Pancreas (tissue), 10 donors: ENCODE results near the gene TUT4. TPM values are rescaled to one million over a fixed set of nuclear protein-coding genes. Genes with fewer than 3 reads are reported as not detected.

Experiments used
- ATAC-seq, 4 donors: fragments of 200-7000 bp; cut with Tn5 transposase; one replicate each; pipeline versions ENCODE4 v1.8.0 to v1.9.1; 2020; ENCODE audit warnings: mild to moderate bottlenecking in 4 of 4, moderate library complexity in 4 of 4
- DNase-seq, 6 donors: peaks; one replicate each; pipeline ENCODE4 v3.0.0-alpha.2; 2020
- FAIRE-seq: peaks from 2 replicates; lab custom pipeline; 2012; peaks lifted over from hg19 to GRCh38; lab: Jason Lieb, UNC
- H3K27ac ChIP-seq, 4 donors: fragments of 200-600 bp; sonication (generic); 1 replicate in 3 of 4; 2 replicates in 1 of 4; pipeline versions ENCODE4 v1.5.0 to v1.8.0; 2020
- H3K27me3 ChIP-seq, 4 donors: fragments of 200-600 bp; one replicate each; pipeline ENCODE4 v1.8.0; 2021
- H3K36me3 ChIP-seq, 3 donors: fragments of 200-600 bp; sonication (generic) in 1 of 3; one replicate each; pipeline versions ENCODE4 v1.5.0 to v1.8.0; 2020 to 2021
- H3K4me1 ChIP-seq, 3 donors: fragments of 200-600 bp; one replicate each; pipeline ENCODE4 v1.8.0; 2021
- H3K4me3 ChIP-seq, 4 donors: fragments of 200-600 bp; sonication (generic) in 2 of 4; one replicate each; pipeline versions ENCODE4 v1.5.0 to v1.8.0; 2020 to 2021
- H3K9me3 ChIP-seq, 4 donors: fragments of 200-600 bp; one replicate each; pipeline ENCODE4 v1.8.0; 2021
- WGBS, 2 donors: extraction: QIAGEN DNeasy Blood & Tissue Kit; methylation state at CpG; one replicate each; pipeline ENCODE4 v1.1.7; 2013; 5-methylcytosine and 5-hydroxymethylcytosine counted together
- intact Hi-C, 3 donors: fragments of 100-400 bp; cut with DNase I; formaldehyde crosslinking; loops; one replicate each; pipeline versions ENCODE4 v1.11.1 to v1.14.2; 2022
- polyA plus RNA-seq, 2 donors: library from polyadenylated mRNA; stranded (reverse); fragments of 200-250 nt; gene quantifications; one replicate each; pipeline ENCODE4 v1.2.3, GENCODE V29; 2013
- total RNA-seq, 6 donors: library from RNA; stranded (reverse); fragmentation: NEBNext Ultra II Directional in 4 of 6; extraction: Animal tissue kit (Norgen Biotek cat#: 25700) in 4 of 6; gene quantifications; one replicate each; pipeline versions ENCODE4 v1.2.1 to v1.2.4, GENCODE V29; 2021 to 2023
- TF ChIP-seq, protein P1 (sequence below), 4 donors: fragments of 200-600 bp; sonication (generic) in 3 of 4; IDR thresholded peaks; one replicate each; pipeline versions ENCODE4 v1.5.0 to v1.8.0; 2021; ENCODE audit warnings: antibody characterized with exemption in 4 of 4
- donor health status: healthy with polysubstance abuse.
- donor health status: DM: no; HTN: no; CAD: no; lungs with moderate emphysema.
- donor health status: DM: no; HTN: no; CAD: no.
- donor health status: control.
- donor health status: control.
- donor health status: Bipolar disorder and iron deficiency.
- donor health status: DM: yes; HTN: yes; CAD: no.
- donor health status: DM: no; HTN: no; CAD: no.
- donor health status: DM: no; HTN: no; CAD: no.
- donor health status: DM: yes; HTN: yes; CAD: no.

Gene TUT4
- total and polyA plus RNA-seq, 8 donors, result 17.4 to 40.8 (median 24.1) TPM

DNA sequence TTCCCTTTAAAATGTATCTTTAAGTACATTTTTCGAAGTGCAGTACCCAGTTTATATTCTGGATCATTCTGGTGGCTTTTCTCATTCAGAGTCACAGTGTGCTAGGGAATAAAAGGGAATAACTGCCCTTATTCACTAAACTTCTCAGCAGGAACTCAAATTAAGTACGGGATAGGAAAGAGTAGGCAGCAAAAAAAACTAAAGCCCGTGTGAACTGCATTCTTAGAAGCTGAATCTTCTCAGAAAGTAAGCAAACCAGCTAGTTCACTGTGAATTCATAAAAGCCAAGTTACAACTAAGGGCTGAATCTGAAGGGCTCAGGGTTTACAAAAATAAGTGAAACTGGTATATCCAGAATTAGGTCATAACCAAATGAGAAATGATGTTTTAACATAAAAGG lies 126.5 kb downstream of the TUT4 start:
- FAIRE-seq (no peak), ATAC-seq (no peak), DNase-seq (no peak)
- WGBS, 2 donors, result 83 to 88% methylated on average over 3 of the region's 3 CpGs
- TF ChIP-seq, protein P1, sequence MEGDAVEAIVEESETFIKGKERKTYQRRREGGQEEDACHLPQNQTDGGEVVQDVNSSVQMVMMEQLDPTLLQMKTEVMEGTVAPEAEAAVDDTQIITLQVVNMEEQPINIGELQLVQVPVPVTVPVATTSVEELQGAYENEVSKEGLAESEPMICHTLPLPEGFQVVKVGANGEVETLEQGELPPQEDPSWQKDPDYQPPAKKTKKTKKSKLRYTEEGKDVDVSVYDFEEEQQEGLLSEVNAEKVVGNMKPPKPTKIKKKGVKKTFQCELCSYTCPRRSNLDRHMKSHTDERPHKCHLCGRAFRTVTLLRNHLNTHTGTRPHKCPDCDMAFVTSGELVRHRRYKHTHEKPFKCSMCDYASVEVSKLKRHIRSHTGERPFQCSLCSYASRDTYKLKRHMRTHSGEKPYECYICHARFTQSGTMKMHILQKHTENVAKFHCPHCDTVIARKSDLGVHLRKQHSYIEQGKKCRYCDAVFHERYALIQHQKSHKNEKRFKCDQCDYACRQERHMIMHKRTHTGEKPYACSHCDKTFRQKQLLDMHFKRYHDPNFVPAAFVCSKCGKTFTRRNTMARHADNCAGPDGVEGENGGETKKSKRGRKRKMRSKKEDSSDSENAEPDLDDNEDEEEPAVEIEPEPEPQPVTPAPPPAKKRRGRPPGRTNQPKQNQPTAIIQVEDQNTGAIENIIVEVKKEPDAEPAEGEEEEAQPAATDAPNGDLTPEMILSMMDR (IDR thresholded peaks at IDR 0.05), result no peak
- H3K27me3 ChIP-seq, result no peaks in the 10 kb centered on the region
- no peak overlapping the region for H3K27ac ChIP-seq
- no peaks in the 10 kb centered on the region for H3K9me3 ChIP-seq
- intact Hi-C loops, result no loop called here
- H3K4me1 ChIP-seq, result no peaks in the 10 kb centered on the region
- no peak overlapping the region for H3K4me3 ChIP-seq
- H3K36me3 ChIP-seq, result peaks cover 0 to 26% (median 7%) of the 10 kb centered on the region in 3 donors

DNA sequence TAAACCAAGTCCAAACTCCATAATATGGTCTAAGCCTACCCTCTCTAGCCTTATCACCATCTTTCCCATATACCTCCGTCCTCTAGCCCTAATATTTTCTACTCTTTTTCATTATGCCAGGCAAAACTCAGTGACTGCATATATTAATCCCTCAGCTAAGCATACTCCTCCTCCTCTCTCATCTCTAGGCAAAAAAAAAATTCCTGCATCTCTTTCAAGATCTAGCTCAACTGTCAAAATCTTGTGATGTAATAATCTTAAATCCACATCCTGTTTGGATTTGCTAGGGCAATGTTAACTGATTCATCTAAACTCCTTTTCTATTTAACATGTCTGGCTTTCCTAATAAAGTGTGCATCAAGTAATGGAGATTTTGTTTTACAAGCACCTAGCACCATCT lies 128.1 kb downstream of the TUT4 start:
- H3K27ac ChIP-seq, result no peak overlapping the region

DNA sequence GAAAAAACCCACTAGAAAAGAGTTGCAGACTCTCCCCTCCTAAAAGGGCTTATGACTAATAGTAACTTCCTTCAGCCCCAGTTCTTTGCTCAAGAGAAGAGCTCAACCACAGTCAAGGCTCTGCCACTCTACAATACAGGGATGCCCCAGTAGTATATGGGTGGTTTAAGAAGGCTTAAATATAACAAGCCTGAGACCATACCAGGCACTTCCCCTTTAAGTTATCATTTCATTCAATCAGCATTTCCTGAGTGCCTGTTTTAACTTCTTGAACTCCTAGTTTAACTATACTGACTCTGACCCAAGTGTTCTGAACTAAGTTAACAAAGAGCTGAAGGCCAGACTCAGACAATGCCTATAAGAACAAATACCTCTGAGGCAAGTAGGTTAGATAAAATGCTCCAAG lies 128.7 kb downstream of the TUT4 start:
- H3K9me3 ChIP-seq, result no peaks in the 10 kb centered on the region
- no peak for DNase-seq
- no peaks in the 10 kb centered on the region for H3K4me1 ChIP-seq
- ATAC-seq, result no peak
- H3K27ac ChIP-seq, result no peak overlapping the region
- no peak overlapping the region for H3K4me3 ChIP-seq
- intact Hi-C loops, result no loop called here
- H3K27me3 ChIP-seq, result no peaks in the 10 kb centered on the region
- H3K36me3 ChIP-seq, result peaks cover 0 to 17% (median 0%) of the 10 kb centered on the region in 3 donors
- TF ChIP-seq, protein P1 (IDR thresholded peaks at IDR 0.05), result no peak
- FAIRE-seq, result no peak

More for the DNA sequence above, 128.1 kb downstream of the TUT4 start:
- ATAC-seq (no peak), DNase-seq (no peak), FAIRE-seq (no peak)
- Histone ChIP-seq H3K4me3 (no peak overlapping the region), H3K27me3 (no peaks in the 10 kb centered on the region), H3K36me3 (peaks cover 0 to 17% (median 0%) of the 10 kb centered on the region in 3 donors), H3K4me1 (no peaks in the 10 kb centered on the region), H3K9me3 (no peaks in the 10 kb centered on the region)
- TF ChIP-seq, protein P1 (IDR thresholded peaks at IDR 0.05), result no peak
- 92 to 100% methylated on average over 1 of the region's 1 CpG for WGBS, 2 donors
- intact Hi-C loops, result no loop called here

DNA sequence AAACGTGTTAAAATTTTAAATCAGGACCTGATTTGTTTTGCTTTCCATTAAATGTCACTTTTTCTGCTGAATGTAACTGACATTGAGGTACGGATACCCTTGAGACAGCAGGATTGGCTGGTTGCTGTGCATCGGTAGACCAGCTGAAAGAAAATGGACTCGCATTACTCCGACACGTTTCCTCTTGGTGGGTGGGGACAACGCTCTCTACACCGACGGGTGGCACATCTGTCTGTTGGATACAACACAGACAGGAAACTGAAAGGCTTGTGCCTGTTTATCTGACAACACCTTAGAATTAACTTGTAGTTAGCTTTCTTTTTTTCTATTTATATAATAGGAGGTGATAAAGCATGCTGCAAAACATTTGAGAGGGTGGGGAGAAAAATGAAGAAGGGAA lies 129.1 kb downstream of the TUT4 start:
- Histone ChIP-seq H3K27me3 (no peaks in the 10 kb centered on the region), H3K36me3 (peaks cover 0 to 19% (median 0%) of the 10 kb centered on the region in 3 donors), H3K4me3 (no peak overlapping the region), H3K27ac (no peak overlapping the region), H3K9me3 (no peaks in the 10 kb centered on the region), H3K4me1 (no peaks in the 10 kb centered on the region)
- 79 to 84% methylated on average over 9 of the region's 9 CpGs for WGBS, 2 donors
- no peak for FAIRE-seq
- TF ChIP-seq, protein P1 (IDR thresholded peaks at IDR 0.05), result no peak
- no peak for DNase-seq
- intact Hi-C loops, result no loop called here
- no peak for ATAC-seq

DNA sequence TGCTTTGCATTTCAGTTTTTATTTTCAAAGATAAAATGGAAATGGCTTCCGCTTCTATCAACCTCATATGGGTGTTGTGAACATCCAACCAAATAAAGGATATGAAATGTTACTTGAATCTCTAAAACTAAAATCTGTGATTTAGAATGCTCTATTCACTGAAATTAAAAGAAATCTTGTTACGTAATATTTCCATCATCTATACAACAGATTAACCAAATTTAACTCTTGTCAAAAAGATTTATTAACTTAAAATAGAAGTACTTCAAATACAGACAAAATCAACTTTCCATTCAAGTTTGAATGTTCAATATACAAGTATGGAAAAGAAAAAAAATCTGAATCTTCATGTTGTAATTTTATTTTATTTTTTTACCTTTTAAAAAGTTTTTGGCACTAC lies 129.8 kb downstream of the TUT4 start:
- no peak overlapping the region for H3K27ac ChIP-seq
- WGBS, 2 donors, result 96 to 98% methylated on average over 2 of the region's 2 CpGs

More for the DNA sequence above, 129.8 kb downstream of the TUT4 start:
- DNase-seq (no peak), FAIRE-seq (peak; percentile 94), ATAC-seq (no peak)
- TF ChIP-seq, protein P1 (IDR thresholded peaks at IDR 0.05), result no peak
- intact Hi-C loops, result no loop called here
- Histone ChIP-seq H3K4me3 (no peak overlapping the region), H3K36me3 (peaks cover 0 to 25% (median 0%) of the 10 kb centered on the region in 3 donors), H3K4me1 (no peaks in the 10 kb centered on the region), H3K27me3 (no peaks in the 10 kb centered on the region), H3K9me3 (no peaks in the 10 kb centered on the region)
